Islet precursor cell (in vitro differentiated cells): ENCODE measurements around the gene MIA2.
"Not testable (repeated sequence)": the region's sequence is repeated elsewhere in the genome, so short reads cannot be mapped to it uniquely, and the experiment has no call there.

Source experiments
- DNase-seq: peaks from one replicate; pipeline ENCODE4 v3.0.0-alpha.2; 2018

Gene MIA2, protein sequence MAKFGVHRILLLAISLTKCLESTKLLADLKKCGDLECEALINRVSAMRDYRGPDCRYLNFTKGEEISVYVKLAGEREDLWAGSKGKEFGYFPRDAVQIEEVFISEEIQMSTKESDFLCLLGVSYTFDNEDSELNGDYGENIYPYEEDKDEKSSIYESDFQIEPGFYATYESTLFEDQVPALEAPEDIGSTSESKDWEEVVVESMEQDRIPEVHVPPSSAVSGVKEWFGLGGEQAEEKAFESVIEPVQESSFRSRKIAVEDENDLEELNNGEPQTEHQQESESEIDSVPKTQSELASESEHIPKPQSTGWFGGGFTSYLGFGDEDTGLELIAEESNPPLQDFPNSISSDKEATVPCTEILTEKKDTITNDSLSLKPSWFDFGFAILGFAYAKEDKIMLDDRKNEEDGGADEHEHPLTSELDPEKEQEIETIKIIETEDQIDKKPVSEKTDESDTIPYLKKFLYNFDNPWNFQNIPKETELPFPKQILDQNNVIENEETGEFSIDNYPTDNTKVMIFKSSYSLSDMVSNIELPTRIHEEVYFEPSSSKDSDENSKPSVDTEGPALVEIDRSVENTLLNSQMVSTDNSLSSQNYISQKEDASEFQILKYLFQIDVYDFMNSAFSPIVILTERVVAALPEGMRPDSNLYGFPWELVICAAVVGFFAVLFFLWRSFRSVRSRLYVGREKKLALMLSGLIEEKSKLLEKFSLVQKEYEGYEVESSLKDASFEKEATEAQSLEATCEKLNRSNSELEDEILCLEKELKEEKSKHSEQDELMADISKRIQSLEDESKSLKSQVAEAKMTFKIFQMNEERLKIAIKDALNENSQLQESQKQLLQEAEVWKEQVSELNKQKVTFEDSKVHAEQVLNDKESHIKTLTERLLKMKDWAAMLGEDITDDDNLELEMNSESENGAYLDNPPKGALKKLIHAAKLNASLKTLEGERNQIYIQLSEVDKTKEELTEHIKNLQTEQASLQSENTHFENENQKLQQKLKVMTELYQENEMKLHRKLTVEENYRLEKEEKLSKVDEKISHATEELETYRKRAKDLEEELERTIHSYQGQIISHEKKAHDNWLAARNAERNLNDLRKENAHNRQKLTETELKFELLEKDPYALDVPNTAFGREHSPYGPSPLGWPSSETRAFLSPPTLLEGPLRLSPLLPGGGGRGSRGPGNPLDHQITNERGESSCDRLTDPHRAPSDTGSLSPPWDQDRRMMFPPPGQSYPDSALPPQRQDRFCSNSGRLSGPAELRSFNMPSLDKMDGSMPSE (N-terminal part only)

DNA sequence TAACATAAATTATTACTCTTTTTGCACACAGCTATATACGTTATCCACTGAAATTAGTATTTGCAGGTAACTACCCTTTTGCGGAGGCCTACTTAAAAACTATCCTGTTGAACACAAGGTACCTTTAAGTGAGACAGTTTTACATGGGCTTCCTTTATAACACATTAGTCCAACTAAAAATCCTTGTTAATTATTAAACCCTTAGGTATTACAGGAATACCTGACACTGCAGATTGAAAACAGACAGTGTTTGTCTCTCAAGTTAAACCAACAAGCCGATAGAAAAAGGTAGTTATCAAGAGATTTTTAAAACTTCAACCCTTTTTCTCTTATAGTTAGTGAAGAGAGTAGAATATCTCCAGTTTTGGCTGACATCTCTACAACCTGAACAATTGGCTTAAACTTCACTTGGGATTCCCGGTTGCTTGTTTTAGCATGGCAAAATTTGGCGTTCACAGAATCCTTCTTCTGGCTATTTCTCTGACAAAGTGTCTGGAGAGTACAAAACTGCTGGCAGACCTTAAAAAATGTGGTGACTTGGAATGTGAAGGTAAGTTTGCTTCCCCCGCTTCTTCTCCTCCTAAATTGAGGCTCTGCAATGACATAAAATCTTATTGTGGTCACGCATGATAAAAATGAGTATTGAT lies at the start of gene MIA2:
MIA2 (plus strand) TSS at position 236 of the 647 bp plus-strand sequence; CDS start at position 436, 200 bp downstream.
- DNase-seq, result no peak

DNA sequence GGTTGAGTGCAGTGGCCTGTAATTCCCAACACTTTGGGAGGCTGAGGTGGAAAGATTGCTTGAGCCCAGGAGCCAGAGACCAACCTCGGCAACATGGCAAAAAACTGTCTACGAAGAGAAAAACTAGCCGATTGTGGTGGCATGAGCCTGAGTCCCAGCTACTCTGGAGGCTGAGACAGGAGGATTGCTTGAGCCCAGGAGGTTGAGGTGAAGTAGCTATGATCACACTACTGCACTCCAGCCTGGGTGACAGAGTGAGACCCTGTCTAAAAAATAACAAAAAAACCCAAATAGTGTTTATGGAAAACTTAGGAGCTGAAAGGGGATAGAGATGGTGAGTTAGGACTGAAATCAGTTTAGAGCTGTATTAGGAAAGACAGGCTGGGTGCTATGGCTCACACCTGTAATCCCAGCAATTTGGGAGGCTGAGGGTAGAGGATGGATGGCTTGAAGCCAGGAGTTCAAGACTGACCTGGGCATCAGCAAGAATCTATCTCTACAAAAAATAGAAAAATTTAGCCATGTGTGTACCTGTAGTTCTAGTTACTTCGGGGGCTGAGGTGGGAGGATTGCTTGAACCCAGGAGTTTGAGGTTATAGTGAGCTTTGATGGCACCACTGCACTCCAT lies 49.0 kb upstream of the MIA2 start:
- no peak for DNase-seq

- DNase-seq, result no peak
Observed at GRCh38 chr14:39185256-39186049, 48.3 kb upstream of the MIA2 start.

- no peak for DNase-seq
Observed at GRCh38 chr14:39186941-39187525, 46.7 kb upstream of the MIA2 start.

GRCh38 chr14:39203659-39204606 lies 29.8 kb upstream of the MIA2 start:
- DNase-seq, result peak; percentile 98

DNA sequence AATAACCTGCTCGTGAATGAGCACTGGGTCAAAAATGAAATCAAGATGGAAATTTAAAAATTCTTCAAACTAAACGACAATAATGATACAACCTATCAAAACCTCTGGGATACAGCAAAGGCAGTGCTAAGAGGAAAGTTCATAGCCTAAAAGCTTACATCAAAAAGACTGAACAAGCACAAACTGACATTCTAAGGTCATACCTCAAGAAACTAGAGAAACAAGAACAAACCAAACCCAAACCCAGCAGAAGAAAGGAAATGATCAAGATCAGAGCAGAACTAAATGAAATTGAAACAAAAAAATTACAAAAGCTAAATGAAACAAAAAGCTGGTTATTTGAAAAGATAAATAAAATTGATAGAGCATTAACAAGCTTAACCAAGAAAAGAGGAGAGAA lies 26.3 kb upstream of the MIA2 start:
- DNase-seq, result not testable (repeated sequence)

DNA sequence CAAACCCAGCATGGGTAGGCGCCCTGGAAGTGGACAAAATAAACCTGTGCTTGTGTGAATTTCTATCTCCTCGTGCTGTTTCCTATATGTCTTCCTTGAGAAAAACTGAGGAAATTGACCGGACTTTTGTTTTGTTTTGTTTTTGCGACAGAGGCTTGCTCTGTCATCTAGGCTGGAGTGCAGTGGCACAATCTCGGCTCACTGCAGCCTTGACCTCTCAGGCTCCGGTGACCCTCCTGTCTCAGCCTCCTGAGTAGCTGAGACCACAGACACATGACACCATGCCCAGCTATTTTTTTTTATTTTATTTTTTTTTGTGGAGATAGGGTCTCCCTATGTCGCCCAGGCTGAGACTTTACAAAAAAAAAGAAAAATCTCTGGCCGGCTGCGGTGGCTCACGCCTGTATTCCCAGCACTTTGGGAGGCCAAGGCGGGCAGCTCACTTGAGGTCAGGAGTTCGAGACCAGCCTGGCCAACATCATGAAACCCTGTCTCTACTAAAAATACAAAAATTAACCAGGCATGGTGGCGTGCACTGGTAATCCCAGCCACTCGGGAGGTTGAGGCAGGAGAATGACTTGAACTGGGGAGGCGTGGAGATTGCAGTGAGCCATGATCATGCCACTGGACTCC lies 22.5 kb upstream of the MIA2 start:
- no peak for DNase-seq

DNA sequence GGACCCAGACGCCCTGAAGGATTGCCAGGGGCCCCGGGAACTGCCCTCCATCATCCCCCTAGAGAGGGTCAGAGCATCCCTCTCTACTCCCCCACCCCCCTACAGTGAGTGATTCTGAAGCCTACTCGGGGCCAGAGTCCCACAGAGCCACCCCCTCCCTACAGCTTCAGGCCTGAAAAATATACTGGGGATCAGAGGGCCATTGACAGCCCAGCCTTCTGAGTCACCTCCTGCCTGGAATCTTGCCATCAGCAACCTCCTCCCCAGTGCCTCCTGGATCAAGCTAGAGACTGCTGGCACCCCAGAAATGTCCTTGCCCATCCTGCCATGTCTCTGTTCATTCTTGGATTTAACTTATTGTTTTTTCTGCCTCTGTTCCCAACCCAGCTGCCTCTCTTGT lies 21.7 kb upstream of the MIA2 start:
- DNase-seq, result no peak

- no peak for DNase-seq
Observed at GRCh38 chr14:39212693-39213092, 21.0 kb upstream of the MIA2 start.

- no peak for DNase-seq
Observed at GRCh38 chr14:39217214-39217879, 16.4 kb upstream of the MIA2 start.

DNA sequence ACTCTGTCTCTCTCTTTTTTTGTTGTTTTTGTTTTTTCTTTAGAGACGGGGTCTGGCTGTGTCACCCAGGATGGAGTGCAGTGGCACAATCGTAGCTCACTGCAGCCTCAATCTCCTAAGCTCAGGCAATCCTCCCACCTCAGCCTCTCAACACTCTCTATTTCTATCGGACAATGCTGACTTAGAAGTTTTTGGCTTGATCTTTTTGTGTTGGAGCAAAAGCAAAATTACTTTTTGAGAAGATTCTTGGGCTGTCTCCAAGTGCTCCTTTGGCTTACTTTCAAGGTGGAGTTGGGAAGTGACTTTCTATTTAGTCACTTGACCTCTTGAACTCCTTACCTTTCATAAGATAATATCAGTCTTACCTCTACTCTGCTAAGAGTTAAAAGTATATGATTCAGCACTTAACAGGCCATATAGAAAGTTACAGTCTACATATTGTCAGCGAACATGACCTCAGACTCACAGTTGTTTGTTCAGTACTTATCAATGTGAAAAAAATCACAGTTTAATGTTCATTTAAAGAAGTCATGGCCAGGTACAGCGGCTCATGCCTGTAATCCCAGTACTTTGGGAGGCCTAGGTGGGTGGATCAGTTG lies 15.4 kb upstream of the MIA2 start:
- no peak for DNase-seq

GRCh38 chr14:39219075-39219499 lies 14.6 kb upstream of the MIA2 start:
- no peak for DNase-seq

- not testable (repeated sequence) for DNase-seq
Observed at GRCh38 chr14:39220473-39220872, 13.2 kb upstream of the MIA2 start.

GRCh38 chr14:39228044-39228443 lies 5.7 kb upstream of the MIA2 start:
- no peak for DNase-seq

GRCh38 chr14:39228509-39229221 lies 5.0 kb upstream of the MIA2 start:
- DNase-seq, result no peak

GRCh38 chr14:39229222-39229543 lies 4.5 kb upstream of the MIA2 start:
- no peak for DNase-seq

DNA sequence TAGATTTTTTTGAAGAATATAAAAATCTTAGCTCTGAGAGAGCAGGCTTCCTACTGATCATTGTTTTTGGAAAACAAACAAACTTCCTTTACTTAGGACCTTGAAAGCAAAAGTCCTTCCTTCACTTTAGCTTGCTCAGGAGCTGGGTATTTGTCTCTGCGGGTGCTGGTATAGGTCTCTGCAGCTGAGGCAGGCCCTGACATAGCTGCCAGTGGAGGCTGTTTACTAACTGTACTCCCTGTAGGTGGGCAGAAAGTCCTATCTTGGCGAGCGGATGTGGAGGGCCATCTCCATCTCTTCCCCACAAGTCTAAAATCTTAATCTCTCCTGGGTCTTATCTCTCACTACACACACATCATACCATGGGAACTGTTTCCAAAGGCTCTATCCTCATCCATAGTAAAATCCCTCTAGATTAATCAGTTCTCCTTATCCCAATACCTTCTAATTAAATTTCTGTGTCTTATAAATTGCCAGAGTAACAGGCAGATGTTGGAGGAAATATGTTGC lies 4.1 kb upstream of the MIA2 start:
- no peak for DNase-seq
